Activated T-helper 1 cell treated with Interleukin-2 at 50 U/mL for 16 hours (primary cell): ENCODE results near the gene HOXB7.
A peak's percentile ranks its signal among the peaks of the same experiment; 100 is the strongest.

Source experiments
- DNase-seq: peaks from one replicate; pipeline ENCODE4 v3.0.0-alpha.2; 2020; ENCODE audit warnings: low read depth

The HOXB7 gene

DNA sequence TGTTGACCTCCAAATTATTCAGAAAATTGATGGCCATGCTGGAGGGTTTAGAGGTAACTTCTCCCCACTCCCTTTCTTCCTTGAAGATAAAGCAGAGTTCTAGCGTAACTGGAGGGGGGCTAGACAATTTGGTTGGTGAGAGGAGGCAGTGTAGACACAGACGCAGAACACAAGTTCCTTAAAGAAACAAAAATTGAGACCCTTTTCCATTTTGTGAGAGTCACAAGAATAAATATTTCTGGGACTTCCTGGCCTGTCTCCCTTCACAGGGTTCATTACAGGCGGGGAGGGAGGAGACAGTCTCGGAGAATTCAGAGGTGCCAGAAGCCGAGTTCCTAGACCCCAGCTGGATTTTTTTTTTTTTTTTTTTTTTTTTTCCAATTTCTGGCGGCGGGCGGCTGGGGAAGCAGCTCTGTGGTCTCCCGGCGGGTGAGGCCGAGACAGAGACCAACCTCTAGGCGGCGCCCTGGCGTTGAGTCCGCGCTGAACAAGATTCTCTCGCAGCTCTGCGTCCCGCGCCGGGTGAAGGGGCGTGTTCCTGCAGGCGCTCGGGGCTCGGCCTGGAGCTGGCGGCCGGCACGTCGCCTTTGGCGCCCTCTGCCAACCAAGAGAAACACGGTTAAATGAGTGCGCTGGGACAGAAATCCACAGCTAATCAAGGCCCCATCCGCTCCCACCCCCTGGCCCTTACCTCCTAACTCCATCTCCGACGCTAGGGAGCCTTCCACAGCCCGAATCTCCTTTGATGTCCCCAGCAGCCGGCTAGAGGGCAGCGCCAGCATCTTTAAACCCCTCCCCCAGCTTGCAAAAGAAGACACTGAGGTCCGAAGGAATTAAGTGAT lies 25.6 kb upstream of the HOXB7 start:
- DNase-seq, result peak; percentile 48

DNA sequence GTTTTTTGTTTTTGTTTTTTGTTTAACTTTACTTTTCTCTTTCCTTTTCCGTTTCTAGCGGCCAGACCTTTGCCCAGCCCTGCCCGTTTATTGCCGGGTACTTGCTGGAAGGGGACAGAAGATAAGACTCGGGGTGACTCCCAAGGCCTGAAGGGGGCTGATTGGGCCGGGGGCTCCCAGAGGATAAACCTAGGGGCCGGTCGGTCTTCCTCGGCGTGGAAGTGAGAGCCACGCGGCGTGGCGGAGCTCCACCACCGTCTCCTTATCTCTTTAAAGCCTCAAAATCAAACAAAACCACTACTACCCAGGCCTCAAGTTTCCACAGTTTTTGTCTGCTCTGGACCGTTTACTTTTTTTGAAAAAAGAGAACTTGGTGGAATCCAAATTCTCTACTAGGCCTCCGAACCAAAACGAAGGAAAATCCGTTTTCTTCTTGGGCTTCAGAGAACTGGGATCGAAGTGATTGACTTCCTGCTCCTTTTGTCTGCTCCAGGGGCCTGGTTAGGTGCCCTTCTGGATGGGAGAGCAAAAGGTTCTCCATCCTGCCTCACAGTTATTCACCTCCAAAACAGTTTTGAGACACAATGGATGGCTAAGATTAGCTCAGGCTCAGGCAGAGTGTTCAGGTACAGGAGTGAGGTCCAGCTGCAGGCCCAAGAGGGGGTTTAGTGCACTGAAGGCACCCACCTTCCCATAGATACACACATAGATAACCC lies 23.8 kb upstream of the HOXB7 start:
- no peak for DNase-seq

DNA sequence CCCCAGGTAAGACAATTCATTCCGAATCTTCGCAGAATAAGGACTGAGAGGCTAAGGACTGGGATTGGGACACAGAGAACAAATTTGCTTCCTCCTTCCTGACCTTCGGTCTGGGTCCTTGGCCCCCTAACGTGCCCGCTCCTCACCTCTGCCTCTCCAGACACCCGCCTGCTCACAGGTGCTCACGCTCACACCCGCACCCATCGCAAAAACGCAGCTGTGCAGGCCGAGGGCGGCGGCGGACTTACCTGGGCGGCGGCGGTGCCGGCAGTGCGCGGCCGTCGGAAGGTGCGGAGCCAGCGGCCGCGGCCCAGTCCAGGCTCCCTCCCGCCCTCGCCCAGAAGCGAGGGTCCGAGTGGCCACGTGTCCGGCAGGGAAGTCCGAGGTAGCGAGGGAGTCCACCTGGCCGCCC lies 22.5 kb upstream of the HOXB7 start:
- no peak for DNase-seq

DNA sequence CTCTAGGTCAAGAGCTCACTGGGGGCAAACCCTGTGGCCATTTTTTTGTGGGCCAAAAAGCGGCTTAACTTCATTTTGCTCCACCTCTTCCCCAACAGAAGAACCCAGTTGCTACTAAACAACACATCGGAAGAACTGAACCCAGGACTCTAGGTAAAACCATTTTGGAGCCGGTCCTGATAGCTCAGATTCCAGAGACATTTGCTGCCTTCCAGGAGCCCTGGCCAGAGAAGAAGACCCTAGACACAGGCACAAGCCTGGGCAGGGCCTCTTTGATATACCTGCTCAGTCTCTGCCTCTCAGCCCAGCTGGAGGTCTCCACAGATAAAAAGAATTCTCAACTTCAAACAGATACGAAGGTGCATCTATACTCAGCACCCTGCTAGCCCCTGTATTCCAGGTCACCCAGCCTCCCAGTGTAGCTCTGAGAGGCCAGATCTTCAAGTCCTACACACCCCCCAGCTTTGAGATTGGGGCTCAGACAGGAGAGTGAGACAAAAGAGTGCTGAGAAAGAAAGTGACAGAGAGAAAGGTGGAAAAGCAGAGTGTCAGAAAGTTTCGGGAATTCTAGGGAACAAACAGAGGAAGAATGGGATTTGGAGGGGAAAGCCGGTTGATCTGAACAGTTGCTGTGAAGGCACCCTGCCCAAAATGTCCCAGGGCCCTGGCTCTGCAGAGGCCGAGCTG lies 21.9 kb upstream of the HOXB7 start:
- DNase-seq, result no peak

DNA sequence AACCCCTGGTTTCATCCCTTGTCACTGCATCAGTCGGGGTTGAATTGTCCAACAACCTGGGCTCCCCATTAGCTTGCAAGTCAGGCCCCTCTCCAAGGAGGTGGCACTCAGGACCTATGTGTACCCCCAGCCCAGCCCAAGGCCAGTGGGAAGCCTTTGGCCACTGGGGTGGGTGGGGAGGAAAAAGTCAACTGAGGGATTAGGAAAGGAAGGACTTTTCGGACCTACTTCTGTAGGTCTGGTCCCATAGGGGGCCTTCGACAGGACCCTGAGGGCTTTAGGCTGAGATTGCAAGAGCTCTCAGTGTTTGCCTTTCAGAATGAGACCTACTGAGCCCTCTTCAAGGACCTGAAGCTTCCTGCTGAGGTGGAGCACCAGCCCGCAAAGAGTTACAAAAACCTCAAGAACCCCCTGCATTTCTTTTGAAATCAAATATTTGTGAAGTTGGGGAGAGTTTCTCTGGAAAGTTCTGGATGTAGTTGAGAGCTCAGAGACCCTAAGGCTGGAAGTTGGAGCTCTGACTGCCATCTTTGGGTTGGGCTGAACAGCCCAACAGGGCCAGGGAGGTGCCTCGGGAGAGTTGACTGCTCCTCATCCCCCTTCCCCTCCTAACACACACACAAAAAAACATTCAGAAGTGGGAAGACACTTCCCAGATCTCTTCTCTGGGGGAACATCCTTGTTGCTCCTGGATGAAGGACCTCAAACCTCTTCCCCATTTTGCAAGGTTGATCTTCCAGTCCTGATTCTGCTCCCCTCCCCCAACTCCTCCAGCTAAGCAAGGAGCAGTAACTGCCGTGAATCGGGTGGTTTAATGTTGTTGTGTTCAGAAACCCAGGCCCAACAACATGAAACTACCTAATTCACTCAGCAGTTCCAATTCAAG lies 21.1 kb upstream of the HOXB7 start:
- DNase-seq, result no peak

DNA sequence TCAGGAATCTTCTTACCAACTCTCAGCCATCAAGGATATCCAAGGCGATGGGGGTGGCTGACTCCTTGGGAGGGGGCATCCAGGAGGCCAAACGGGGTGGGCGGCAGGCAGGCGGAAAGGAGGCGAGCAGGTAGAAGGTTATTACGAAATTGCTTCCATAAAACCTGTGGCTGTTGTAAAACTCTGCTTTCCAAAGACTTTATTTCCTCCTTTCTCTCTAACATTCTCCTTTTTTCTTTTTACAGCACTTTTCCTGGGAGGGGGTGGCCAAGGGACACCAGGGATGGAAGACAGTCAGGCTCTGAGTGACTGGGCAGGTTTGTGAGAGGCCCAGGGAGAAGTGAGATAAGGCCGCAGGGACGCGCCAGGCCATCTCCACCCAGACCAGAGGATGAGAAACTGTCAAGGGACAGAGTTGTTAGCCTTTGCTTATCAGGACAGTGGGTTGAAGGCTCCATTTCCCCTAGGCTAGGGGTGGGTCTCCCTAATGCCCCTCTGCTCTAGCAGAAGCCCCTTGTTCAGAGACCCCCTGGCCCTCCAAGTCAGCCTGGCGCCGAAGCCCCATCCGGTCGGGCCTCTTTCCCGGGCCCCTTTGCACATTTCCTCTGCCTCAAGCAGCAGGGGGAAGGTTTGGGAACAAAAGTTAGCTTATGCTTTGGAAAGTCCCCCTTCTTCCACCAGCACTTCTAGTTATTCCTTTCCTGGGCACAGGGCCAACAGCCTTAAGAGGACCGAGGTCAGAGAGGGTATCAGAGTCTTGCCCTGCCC lies 20.3 kb upstream of the HOXB7 start:
- no peak for DNase-seq

DNA sequence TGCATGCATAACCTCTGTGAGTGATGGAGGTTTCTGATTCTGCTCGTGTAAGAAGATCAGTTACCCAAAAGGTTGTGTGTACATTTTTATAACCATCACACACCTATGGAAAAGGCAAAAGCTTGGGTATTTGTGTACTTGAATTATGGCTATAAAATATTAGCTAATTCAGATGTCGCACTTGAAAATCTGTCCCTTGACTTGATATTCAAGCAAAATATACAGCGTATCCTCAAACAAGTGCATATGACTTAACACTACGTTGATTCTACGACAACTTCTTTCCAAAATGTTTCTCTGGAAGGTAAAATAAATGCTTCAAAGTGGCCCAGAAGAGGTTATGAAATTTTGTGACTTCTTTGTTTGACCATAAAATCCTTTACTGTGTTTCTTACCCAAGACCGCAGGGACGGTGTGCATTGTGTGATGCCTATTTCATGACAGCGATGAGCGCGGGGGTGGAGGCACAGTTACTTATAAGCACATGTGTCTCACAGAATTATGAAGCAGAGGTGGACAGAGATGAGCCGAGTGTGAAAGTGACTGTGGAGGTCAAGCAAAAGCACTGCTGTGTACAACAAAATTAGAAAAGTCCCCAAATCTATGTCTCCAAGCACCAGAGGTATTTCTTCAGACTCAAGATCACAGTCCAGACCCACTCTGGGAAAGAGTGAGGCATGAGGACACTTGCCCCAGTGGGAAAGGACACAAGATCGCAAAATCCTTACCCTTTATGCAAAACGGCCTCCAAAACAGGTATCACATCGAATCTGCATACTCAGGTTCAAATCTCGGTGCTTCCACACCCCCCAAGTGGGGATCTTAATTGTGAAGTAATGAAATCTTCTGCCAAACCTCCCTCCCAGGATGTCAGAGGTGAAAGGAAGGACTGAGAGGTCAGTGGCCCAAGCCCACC lies 19.4 kb upstream of the HOXB7 start:
- no peak for DNase-seq

DNA sequence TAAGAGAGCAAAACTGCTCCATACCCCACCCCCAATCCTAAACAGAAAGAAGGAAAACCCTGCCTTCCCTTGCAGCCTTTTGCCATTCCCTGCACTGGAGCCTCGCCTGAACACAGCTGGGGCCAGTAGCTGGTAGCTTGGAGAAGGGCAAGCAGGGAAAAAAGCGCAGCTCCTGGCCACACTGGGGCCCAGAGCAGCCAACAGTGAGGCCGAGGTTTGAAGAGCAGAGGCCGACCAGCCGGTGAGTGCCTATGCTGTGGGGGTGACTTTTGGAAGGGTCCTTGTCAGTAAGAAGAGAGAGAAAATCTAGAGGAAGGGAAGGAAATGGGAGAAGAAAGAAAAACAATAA lies 18.6 kb upstream of the HOXB7 start:
- no peak for DNase-seq

DNA sequence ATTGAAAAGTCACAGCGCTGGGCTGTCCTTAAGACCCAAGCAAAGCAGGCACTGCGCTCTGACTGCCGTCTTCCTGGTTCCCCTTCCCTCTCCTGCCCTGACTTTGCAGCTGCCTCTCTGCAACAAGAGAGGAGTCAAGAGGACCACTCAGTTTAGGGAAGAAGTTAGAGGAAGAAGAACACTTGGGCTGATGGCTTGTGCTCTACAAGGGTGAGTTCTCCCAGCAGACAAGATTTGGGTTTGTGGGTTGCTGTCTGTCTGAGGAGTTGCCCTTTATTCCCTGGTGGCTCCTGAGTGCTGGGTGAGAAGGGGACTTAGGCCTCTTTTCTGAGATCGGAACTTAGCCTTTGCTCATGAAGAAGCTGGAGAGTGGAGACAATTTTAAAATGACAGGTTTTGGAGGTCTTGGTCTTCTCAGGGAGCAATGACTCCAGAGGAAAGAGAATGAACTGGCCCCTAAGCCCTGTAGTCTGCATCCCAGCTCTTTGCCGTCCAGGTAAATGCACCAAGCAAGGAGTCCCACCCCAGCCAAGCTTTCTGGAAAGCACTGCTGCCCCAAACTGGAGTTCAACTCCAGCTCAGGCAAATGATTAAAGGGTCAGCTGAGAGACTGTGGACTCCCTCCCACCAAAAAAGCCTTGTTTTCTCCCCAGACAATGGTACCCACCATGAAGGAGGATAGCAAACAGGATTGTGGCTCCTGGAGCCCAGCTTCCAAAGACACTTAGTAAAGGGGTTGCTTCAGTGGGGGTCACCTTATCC lies 18.0 kb upstream of the HOXB7 start:
- no peak for DNase-seq

DNA sequence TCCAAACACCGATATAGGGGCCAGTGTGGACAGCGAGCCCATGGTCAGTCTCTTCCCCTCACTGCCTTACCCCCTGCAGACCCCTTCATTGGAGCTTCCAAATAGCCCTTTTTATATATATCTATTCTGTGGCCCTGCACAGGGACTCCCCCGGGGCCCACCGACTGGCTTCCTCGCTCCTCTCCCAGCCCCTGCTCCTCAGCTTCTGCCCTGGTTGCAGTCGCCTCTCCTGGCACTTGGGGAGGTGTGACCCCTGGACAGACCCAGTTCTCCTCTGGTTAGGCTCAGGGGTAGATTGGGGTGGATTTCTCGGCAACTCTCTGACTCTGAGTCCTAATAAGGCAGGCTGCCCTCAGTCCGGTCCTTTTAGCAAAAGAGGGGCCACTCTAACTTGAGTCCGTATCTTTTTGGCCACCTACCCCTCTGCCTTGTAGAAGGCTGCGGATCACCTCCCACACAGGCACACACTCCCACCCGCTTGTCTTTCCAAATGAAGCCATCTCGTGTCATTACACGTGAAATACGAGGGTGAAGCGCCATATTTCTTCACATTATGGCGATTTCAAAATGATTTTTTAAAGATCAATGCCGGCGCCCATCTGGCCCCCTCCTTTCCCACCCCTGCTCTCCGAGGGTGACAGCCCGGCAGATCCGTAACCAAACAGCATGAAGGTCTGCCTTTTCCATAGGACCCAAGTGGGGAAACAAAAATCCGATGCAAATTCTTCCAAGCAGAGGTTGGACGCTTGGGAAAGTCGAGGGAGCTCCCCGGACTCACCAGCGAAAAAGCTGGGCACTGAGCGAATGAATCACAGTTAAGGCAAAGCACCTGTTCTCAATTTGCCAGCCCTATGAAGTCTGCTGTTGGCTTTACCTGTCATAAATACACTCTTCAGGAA lies 17.1 kb upstream of the HOXB7 start:
- DNase-seq, result no peak

DNA sequence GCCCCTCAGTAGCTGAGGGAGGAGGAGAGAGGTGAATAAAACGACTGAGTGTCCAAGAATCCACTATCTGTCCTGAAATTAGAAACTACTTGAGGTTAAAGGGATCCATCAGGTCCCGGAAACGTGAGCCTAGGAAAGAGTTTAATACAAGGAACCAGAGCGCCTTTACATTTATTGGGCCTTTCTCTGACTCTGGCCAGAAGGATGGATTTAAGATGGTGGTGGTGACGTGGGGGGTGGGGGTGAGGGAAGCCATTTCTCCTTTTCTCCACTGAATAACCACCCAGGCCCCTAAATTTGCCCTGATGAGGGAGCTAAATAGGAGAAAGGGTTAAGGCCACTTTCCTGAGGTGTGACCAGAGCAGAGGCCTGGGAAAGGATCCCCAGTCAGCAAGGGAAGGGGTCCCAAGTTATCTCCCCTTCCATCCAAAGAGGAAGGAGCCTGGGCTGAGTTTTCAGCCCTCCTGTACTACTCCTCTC lies 16.3 kb upstream of the HOXB7 start:
- no peak for DNase-seq

DNA sequence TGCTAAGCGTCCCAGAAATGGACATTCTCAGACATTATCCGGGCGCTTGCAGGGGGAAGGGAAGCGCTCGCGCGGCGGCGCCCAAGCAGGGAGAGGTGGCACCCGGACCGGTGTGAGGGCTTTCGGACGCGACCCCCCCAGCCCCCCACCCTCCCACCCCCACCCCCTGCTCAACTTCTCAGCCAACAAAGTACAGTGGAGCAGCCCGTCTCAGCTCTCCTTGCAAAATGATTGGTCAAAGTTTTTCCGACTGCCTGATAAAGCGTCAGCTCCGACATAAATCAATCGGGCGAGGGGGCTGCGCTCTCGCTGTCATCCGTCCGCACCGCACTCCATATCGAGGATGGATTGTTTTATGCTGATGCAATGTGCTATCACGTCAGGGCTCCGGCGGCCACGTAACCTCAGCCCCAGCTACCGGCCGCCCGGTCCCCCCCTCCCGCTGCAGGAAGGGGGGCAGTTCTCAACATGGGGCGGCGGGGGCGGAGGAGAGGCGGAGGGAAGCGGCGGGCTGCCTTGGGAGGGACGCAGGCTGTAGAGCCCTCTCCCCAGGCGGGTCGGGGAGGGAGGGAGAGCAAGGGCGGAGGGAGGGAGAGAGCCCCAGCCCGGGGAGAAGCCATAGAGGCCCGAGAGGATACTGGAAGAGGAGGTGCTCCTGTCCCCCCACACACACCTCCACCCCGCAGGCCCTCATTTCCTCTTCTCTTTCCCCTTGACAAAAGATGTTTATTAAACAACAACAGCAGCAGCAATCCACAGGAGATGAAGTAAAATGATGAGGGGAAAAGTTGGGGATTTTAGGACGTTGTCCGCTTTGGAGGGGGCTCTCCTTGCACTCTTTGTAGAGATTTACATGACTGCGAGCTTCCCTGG lies 15.7 kb upstream of the HOXB7 start, which contains the start of gene HOXB9:
TSS of gene HOXB9 (minus strand) at position 114 of the 873 bp plus-strand sequence. CDS start at position 25, 89 bp downstream.
- peak; percentile 11 for DNase-seq

DNA sequence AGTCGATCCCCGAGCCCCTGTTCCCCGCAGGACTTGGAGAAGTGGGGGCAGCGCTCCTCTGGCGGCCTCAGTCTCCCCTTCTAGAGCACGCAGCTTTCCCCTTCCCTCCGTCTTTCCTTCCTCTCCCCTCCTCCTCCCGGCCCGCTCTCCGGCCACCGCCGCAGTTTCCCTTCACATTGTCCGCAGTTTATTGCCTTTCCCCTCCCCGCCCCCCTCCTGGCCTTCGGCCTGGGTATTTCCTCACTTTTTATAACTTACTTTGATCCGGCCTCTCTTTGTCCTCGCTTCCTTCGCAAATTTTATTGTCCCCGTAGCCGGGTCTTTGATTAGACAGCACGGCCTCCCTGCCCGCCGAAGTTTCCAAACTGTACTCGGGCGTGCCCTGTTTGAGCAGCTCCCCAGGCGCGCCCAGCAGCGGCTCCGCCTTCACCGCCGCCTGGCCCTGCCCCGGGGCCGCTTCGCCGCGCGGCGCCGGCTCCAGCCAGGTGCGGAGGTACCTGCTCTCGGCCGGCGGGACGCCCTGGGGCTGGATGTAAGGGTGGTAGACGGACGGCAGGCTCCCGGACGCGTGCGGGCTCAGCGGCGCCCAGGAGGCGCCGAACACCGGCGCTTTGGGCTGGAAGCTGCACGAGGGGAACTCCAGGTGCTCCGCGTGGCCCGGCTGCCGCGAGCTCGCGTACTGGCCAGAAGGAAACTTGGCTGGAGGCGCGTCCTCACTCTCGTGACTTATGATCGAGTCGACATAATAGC lies 14.9 kb upstream of the HOXB7 start:
- DNase-seq, result no peak

DNA sequence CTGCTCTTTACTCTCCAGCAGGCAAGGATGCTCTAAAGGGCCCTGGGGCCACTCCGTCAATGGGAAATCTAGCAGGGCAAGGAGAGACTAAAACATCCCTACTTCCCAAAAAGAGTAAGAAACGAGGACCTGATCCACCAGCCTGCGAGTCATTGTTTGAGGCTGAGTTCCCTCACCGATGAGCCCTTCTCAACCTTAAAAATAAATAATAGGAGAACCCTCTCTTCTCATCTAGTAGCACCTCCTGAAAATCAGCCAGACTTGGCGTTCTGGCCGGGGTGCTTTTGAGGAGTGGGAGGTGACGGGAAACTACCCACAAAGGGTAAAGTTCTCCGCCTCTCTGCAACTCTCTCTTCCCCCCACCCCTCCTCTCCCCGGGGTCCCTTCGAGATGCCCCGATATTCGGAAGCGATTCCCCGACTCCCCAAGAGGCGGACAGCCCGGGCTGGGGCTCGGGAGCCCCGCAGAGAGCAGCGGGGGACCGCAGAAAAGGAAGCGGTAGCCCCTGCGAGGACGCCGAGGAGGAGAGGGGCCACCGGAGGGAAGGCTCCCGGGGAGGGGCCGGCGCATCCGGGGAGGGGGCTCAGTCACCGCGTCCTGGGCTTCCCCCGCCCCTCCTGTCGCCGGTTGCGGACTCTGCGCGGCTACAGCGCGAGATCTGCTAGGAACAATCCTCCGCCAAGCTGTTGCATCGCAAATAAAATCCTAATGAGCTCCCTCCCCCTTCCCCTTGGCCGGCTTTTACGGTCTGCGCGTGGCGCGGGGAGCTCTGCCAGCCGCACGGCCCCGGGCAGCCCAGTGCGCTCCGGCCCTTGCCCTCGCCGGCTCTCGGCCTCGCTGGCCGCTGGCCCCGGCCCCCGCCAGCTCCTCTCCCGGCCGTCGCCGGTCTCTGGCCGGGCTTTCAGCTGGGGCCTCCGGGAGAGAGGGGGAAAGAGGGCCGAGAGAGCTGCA lies 14.0 kb upstream of the HOXB7 start:
- no peak for DNase-seq

DNA sequence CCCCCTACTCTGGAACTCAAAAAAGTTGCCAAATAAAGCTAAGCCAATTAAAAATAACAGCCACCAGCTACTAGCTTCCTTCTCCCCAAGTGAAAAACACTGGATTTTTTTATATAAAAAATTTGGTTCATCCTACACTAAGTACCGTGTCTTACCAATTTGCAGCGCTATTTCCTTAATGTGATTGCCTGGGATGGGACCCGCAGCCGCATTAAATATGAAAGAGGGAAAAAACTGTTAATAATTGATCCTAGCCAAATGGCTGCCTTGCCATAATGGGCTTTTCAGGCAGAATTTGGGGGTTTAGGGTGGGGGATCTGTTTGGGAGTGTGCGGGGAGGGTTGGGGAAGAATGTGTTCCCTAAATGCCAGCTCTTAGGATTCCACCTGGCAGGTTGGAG lies 13.3 kb upstream of the HOXB7 start:
- no peak for DNase-seq
